A549 (cell line): Measurements from ENCODE around the gene EGFLAM.

Experiments
- CEBPB ChIP-seq, 2 experiments: fragments of >200 bp in 1 of 2; sonication (Bioruptor Twin) in 1 of 2; formaldehyde crosslinking in 1 of 2; IDR thresholded peaks; 2 replicates each; pipeline ENCODE4 v1.6.1; 2012 to 2016
- CTCF ChIP-seq: fragments of >200 bp; sonication (Bioruptor Twin); formaldehyde crosslinking; IDR thresholded peaks from 3 replicates; pipeline ENCODE4 v1.5.1; 2016
- ESRRA ChIP-seq: fragments of 150-350 bp; IDR thresholded peaks from 2 replicates; pipeline ENCODE4 v1.6.1; 2014; ENCODE audit warnings: mild to moderate bottlenecking, low read length, borderline replicate concordance
- MAFK ChIP-seq: fragments of 450-650 bp; IDR thresholded peaks from 2 replicates; pipeline ENCODE4 v1.6.1; 2014; ENCODE audit not compliant: partially characterized antibody
- MYC ChIP-seq: IDR thresholded peaks from 2 replicates; pipeline ENCODE4 v1.6.1; 2012; ENCODE audit warnings: mild to moderate bottlenecking, inconsistent platforms, low read length, improper control_type of control experiment, borderline replicate concordance
- POLR2A ChIP-seq: IDR thresholded peaks from 2 replicates; pipeline ENCODE4 v1.6.1; 2012; ENCODE audit warnings: mild to moderate bottlenecking, low read length
- RAD21 ChIP-seq, 2 experiments: fragments of >200 bp in 1 of 2; sonication (Bioruptor Twin) in 1 of 2; formaldehyde crosslinking in 1 of 2; IDR thresholded peaks in 1 of 2; conservative IDR thresholded peaks in 1 of 2; 2 replicates in 1 of 2; 3 replicates in 1 of 2; pipeline ENCODE4 v1.6.1; 2012 to 2018; ENCODE audit warnings: inconsistent platforms in 1 of 2
- RCOR1 ChIP-seq: fragments of 150-350 bp; IDR thresholded peaks from 2 replicates; pipeline ENCODE4 v1.6.1; 2014; ENCODE audit warnings: antibody characterized with exemption, low read length, low read depth
- SMC3 ChIP-seq: fragments of >200 bp; sonication (Bioruptor Twin); formaldehyde crosslinking; IDR thresholded peaks from 3 replicates; pipeline ENCODE4 v1.6.1; 2018; ENCODE audit warnings: inconsistent platforms

DNA sequence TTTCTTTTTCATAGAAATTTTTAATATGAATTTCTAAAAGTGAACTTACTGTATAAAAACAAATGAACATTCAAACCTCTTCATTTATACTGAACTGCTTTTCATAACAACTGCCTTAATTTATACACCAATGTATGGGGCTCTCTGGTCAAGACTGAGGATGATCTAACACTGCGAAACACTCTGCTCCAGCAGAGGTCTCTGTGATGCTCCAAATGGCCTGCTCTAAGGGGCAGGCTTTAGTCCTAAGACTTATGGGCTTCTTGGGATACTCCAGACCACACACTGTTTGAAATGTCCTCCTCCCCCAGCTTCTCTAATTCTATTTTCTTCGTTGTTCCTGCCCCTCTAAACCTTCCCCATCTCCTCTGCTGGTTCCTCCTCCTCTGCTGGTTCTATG is 239.6 kb downstream of the EGFLAM start:
- peak; percentile 25; the same call in 1 of the 3 replicates for TF ChIP-seq SMC3
- TF ChIP-seq POLR2A, result no peak
- TF ChIP-seq RAD21 (conservative IDR thresholded peaks at IDR 0.05 in 1 of 2, IDR thresholded peaks at IDR 0.05 in 1 of 2), result peak; percentile 39 to 50; a peak in 4 of 5 replicates
- no peak for TF ChIP-seq MAFK
- TF ChIP-seq RCOR1, result no peak
- no peak for TF ChIP-seq MYC
- TF ChIP-seq CTCF, result peak; percentile 28; the same call in 2 of the 3 replicates
- no peak for TF ChIP-seq ESRRA
- no peak for TF ChIP-seq CEBPB (IDR thresholded peaks at IDR 0.05)
